SHP77 treated with DMSO at 0.1 percent for 48 hours (cell line): ENCODE measurements around the gene CRYBG3.

Experiments
- DNase-seq: peaks from one replicate; lab custom pipeline; 2025; lab: John Stamatoyannopoulos, UW

Gene CRYBG3

DNA sequence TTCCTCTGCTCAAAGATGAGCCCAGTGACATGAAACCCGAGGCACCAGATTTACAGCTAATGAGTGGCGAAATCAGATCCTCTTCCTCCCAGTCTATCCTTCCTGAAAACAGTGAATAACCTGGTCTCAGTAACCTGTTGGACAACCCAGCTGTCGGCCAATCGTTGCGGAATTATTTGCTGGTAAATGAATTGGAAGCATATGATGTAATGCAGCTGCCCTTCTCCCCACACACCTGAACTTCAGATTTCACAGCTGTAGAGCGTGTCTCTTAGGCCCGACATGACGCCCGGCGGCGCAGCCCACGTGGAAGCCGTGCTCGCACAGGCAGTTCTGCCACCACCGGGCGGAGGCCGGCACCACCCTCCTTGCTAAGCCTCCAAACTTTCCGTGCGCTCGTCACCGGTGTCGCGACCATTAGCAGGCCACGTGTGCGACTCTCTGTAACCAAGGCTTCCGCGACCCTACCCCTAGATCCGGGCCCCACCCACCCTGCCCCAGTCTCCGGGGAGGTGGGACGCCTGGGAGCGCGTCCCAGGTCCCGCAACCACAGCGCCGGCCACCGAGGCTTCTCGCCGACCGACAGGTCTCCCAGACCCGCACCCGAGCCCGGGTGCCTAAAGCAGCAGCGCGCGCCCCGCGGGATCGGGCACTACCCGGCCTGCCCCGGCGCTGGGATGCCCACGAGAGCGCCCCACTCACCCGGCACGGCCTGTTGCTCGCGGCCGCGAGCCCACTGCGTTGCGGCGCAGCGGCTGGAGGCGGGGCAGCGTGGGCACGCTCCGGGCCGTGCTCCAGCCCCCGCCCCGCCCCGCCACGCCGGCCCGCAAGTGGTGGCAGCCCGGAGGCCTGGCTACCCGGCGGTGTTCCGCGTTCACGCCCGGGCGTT, 150.1 kb downstream of the CRYBG3 start, which contains the start of gene RIOX2:
TSS of gene RIOX2 (minus strand) at position 753 of the 889 bp plus-strand sequence. CDS start 4,838 bp downstream, outside the sequence.
- peak; percentile 86 for DNase-seq

DNA sequence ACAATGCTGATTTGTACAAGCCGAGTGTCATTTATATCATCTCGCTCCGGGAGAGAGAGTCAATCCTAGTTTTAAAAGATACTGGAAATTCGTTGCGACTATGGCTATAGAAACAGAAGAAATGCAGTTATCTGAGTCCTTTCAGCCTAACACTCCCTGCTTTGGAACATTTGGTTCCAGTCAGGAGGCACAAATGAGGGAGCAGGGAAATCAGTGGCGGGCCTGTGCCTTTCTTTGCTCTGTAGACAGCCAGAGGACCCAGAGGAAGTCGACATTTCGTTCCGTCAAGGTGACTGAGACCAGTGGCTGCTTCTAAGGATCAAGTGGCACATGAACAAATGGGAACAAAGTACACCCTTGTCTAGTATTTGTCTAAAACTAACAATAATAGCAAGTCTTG, 151.2 kb downstream of the CRYBG3 start:
- DNase-seq: no peak

DNA sequence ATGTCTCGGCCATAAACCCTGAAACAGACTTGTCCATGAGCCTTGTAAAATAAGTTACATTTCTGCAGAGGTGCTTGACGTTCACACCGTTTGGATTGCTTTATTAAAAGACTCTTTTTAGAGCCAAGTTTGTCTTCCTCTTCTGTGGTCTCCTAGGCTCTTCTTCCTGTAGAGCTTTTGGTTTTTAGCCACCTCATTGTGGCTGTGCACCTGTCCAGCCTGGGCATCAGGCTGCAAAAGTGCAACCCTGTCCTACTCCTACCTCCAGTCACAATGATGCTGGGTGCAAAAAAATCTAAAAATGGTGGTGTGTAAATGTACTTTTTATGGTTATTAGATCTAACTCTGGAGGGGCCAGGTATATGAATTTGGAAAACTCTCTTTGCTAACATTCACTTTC, 153.2 kb downstream of the CRYBG3 start:
- no peak for DNase-seq

GRCh38 chr3:97975466-97975865, 153.7 kb downstream of the CRYBG3 start:
- no peak for DNase-seq

DNA sequence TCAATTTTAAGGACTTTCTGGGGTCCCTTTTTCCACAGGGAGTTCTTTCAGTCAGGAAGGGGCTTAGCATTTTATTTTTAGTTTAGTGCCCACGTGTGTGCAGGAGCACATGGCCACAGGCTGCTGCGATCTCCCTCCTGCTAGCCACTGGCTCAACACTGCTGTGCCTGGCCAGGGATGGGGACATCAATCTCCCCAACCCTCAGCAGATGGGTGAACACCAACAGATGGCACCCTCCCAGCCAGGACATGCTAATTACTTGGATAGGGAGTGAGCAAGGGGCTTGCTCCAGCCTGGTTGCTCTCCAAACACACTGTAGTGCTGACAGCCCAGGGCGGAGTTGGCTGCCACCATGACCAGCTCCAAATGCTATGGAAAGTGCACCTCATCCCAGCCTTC, 157.8 kb downstream of the CRYBG3 start:
- DNase-seq: no peak

DNA sequence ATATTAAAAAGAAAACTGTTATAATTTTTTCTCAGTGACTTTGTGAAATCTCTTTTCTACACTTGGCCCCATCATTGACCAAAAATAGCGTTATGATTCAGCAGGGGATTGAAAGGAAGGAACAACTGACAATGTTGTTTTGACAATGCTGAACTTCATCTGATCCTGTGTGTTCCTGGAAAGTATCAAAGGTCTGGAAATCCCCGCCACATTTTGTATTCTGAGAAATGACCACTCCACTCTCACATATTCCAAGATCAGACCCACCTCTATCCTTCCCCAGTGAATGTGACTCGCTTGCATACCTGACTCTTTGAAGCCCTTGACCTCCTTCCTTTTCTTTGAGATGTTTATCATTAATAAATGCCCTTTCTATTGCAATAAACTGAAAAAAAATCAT, 160.1 kb downstream of the CRYBG3 start:
- DNase-seq: no peak

DNA sequence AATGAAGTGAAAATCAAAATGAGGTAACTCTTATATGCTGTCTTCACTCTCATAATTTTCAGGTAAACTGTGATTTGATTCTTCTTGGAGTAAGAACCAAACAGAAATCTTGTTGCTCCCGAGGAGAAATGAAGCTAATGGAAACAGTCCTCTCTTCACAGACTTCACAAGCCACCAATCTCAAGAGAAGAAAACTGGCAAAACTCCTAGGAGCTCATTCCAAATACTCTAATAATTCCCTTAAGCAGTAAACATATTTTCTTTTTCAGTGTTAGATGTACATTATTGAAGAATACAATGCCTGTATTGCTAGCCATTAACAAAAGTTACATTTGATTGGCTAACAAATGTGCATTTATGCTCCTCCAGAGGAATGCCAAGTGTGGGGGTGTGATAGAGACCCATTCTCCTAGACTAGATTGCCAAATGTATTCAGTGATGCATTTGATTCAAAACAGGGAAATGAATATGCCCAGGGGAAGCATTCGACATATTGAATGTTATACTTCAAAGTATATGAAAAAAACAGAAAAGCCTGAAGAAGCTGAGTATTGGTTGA, 162.2 kb downstream of the CRYBG3 start:
- DNase-seq: no peak

- DNase-seq: no peak
Measured at GRCh38 chr3:97987306-97987705, 165.5 kb downstream of the CRYBG3 start.

GRCh38 chr3:97988784-97989568, 167.2 kb downstream of the CRYBG3 start:
- no peak for DNase-seq

DNA sequence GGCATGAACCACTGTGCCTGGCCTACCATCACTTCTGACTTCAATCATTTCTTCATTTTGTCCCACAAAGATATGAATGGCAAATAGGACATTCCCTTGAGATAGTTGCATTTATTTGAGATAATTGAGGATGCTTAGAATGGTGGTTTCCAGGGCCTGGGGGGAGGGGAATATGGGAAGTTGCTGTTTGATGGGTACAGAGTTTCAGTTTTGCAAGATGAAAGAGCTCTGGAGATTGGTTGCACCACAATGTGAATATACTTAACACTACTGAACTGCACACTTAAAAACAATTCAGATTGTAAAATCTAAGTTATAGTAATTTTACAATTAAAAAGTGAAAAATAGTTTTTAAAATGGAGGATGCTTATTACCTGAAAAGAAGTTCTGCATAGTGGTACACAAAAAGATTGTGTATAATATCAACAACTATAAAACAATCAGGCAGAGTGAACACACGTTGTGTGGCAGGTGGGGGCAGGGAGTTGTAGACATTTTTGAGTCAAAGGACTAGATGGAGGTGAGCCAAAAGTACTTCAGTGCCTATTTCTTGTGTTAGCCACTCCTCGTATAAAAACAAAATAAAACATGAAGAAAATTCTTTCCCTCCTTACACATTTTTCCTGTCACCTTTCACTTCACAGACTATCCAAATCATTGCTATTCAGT, 168.9 kb downstream of the CRYBG3 start:
- no peak for DNase-seq

DNA sequence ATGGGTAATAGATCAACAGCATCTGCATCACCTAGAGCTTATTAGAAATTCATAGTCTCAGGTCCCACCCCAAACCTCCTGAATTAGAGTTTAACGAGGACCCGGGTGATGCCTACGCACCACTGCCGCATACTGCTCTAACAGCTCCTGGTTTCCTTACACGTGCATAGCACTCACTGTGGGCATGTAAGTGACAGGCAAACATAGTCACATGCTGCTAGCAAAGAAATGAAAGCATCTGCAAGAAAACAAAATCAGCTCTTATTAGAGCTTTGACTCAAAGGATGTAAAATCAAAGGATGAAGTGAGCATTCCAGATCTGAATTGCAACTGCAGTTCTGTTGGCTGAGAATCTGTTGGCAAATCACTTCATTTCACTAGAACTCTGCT, 169.5 kb downstream of the CRYBG3 start:
- no peak for DNase-seq

- no peak for DNase-seq
Measured at GRCh38 chr3:97992547-97993173, 170.8 kb downstream of the CRYBG3 start.

DNA sequence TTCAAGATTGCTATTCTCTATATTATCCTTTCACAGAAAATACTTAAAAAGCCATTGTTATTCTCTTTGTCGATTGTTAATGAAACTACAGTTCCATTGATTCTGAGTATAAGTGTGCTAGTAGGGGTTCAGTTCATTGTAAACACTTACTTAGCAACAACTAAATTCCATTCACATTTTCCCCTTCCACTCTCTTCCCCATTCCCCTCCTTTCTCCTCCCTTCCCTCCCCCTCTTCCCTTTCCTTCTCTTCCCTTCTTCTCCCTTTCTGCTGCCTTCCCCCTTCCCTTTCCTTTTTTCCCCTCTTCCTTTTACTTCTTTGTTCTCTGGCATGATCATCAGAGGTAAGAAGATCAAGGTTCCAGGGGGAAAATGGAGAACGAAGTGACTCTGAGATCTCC, 171.7 kb downstream of the CRYBG3 start:
- DNase-seq: no peak

- DNase-seq: no peak
Measured at GRCh38 chr3:97994328-97994945, 172.6 kb downstream of the CRYBG3 start.
